Endodermal cell (in vitro differentiated cells): ENCODE data around the gene S1PR3. TPM values are rescaled to one million over a fixed set of nuclear protein-coding genes. Genes with fewer than 3 reads are reported as not detected.

ENCODE experiments used
- DNase-seq: peaks from one replicate; pipeline ENCODE4 v3.0.0-alpha.2; 2017
- H3K27ac ChIP-seq: 2 replicates; pipeline ENCODE4 v1.5.1; 2013; ENCODE audit warnings: mild to moderate bottlenecking, low read depth, low read length, moderate library complexity
- H3K27me3 ChIP-seq: 2 replicates; pipeline ENCODE4 v1.6.1; 2013; ENCODE audit warnings: mild to moderate bottlenecking, low read length, moderate library complexity; ENCODE audit not compliant: insufficient read depth, control insufficient read depth, poor library complexity, severe bottlenecking
- H3K36me3 ChIP-seq: 2 replicates; pipeline ENCODE4 v1.7.0; 2013; ENCODE audit warnings: mild to moderate bottlenecking, low read length, moderate library complexity; ENCODE audit not compliant: control insufficient read depth, insufficient read depth
- H3K4me1 ChIP-seq: one replicate; pipeline ENCODE4 v1.7.0; 2013; ENCODE audit warnings: low read length; ENCODE audit not compliant: control insufficient read depth, insufficient read depth
- H3K4me3 ChIP-seq: 2 replicates; pipeline ENCODE4 v1.5.1; 2013; ENCODE audit warnings: mild to moderate bottlenecking, low read length, moderate library complexity
- H3K9ac ChIP-seq: 2 replicates; pipeline ENCODE4 v1.6.1; 2013; ENCODE audit warnings: mild to moderate bottlenecking, low read length, moderate library complexity; ENCODE audit not compliant: poor library complexity, severe bottlenecking; ENCODE audit errors: extremely low read depth
- H3K9me3 ChIP-seq: 2 replicates; pipeline ENCODE4 v1.6.1; 2013; ENCODE audit warnings: mild to moderate bottlenecking, low read length, moderate library complexity; ENCODE audit not compliant: control insufficient read depth
- H3K27ac Mint-ChIP-seq: 2 replicates; pipeline ENCODE4 v1.8.0; 2020; ENCODE audit warnings: mixed read lengths
- H3K27me3 Mint-ChIP-seq: 2 replicates; pipeline ENCODE4 v1.8.0; 2021; ENCODE audit warnings: mild to moderate bottlenecking, mixed read lengths; ENCODE audit not compliant: insufficient read depth
- H3K36me3 Mint-ChIP-seq: 2 replicates; pipeline ENCODE4 v1.8.0; 2020; ENCODE audit warnings: low read depth, mixed read lengths
- H3K4me1 Mint-ChIP-seq: 2 replicates; pipeline ENCODE4 v1.8.0; 2020; ENCODE audit warnings: mixed read lengths
- H3K4me3 Mint-ChIP-seq: 2 replicates; pipeline ENCODE4 v1.8.0; 2020; ENCODE audit warnings: mild to moderate bottlenecking, moderate library complexity, mixed read lengths
- H3K9me3 Mint-ChIP-seq: 2 replicates; pipeline ENCODE4 v1.8.0; 2020; ENCODE audit warnings: mild to moderate bottlenecking, mixed read lengths
- CTCF ChIP-seq: fragments of 200-600 bp; sonication (generic); conservative IDR thresholded peaks from 2 replicates; pipeline ENCODE4 v1.5.0; 2021; ENCODE audit warnings: antibody characterized with exemption, mild to moderate bottlenecking
- WGBS, 2 experiments: methylation state at CpG; one replicate each; pipeline versions ENCODE4 v1.1.5 to v1.1.7; 2013; ENCODE audit warnings: missing lambda C conversion rate in 2 of 2, mixed read lengths in 1 of 2; ENCODE audit not compliant: insufficient coverage in 1 of 2, insufficient read length in 1 of 2; 5-methylcytosine and 5-hydroxymethylcytosine counted together
- total RNA-seq, 2 donors: library from RNA; stranded (reverse); fragmentation: NEBNext Ultra II Directional in 1 of 2; extraction: Animal tissue kit (Norgen Biotek cat#: 25700) in 1 of 2; gene quantifications; 2 replicates in 1 of 2; 3 replicates in 1 of 2; pipeline ENCODE4 v1.2.1, GENCODE V29; 2021

Gene S1PR3
- total RNA-seq, 2 donors from 2014 or later, result 53.6 to 95.2 TPM

GRCh38 chr9:89020754-89021153, 29.5 kb downstream of the S1PR3 start:
- Mint-ChIP-seq H3K27ac (no peak overlapping the region), H3K4me1 (peaks cover 5% of the 10 kb centered on the region), H3K36me3 (no peaks in the 10 kb centered on the region), H3K4me3 (no peak overlapping the region), H3K27me3 (no peaks in the 10 kb centered on the region), H3K9me3 (peaks cover 3% of the 10 kb centered on the region)
- no peak overlapping the region for H3K9ac ChIP-seq
- no peaks in the 10 kb centered on the region for H3K27me3 ChIP-seq
- WGBS, 2 experiments, result 86 to 97% methylated on average over 3 to 4 of the region's 4 CpGs
- no peaks in the 10 kb centered on the region for H3K4me1 ChIP-seq
- no peaks in the 10 kb centered on the region for H3K36me3 ChIP-seq
- no peak for TF ChIP-seq CTCF
- no peak overlapping the region for H3K27ac ChIP-seq
- DNase-seq, result no peak
- no peaks in the 10 kb centered on the region for H3K9me3 ChIP-seq
- no peak overlapping the region for H3K4me3 ChIP-seq

- Histone ChIP-seq H3K27ac (no peak overlapping the region), H3K4me1 (no peaks in the 10 kb centered on the region), H3K4me3 (no peak overlapping the region), H3K36me3 (no peaks in the 10 kb centered on the region), H3K9me3 (no peaks in the 10 kb centered on the region), H3K9ac (no peak overlapping the region), H3K27me3 (no peaks in the 10 kb centered on the region)
- H3K36me3 Mint-ChIP-seq, result no peaks in the 10 kb centered on the region
- H3K9me3 Mint-ChIP-seq, result peaks cover 3% of the 10 kb centered on the region
- TF ChIP-seq CTCF, result no peak
- 95 to 100% methylated on average over 3 to 8 of the region's 8 CpGs for WGBS, 2 experiments
- H3K27ac Mint-ChIP-seq, result peak overlapping the region; percentile 5
- no peaks in the 10 kb centered on the region for H3K27me3 Mint-ChIP-seq
- DNase-seq, result no peak
- H3K4me1 Mint-ChIP-seq, result peaks cover 5% of the 10 kb centered on the region
- no peak overlapping the region for H3K4me3 Mint-ChIP-seq
Measured at GRCh38 chr9:89021154-89021803, 30.0 kb downstream of the S1PR3 start.

GRCh38 chr9:89022001-89022759, 30.9 kb downstream of the S1PR3 start:
- H3K4me3 Mint-ChIP-seq, result no peak overlapping the region
- Histone ChIP-seq H3K9ac (no peak overlapping the region), H3K36me3 (no peaks in the 10 kb centered on the region), H3K27me3 (no peaks in the 10 kb centered on the region), H3K9me3 (no peaks in the 10 kb centered on the region), H3K4me3 (no peak overlapping the region), H3K4me1 (no peaks in the 10 kb centered on the region), H3K27ac (no peak overlapping the region)
- WGBS, 2 experiments, result 88 to 93% methylated on average over 5 to 15 of the region's 15 CpGs
- H3K27me3 Mint-ChIP-seq, result no peaks in the 10 kb centered on the region
- peaks cover 5% of the 10 kb centered on the region for H3K4me1 Mint-ChIP-seq
- no peaks in the 10 kb centered on the region for H3K36me3 Mint-ChIP-seq
- no peaks in the 10 kb centered on the region for H3K9me3 Mint-ChIP-seq
- no peak for TF ChIP-seq CTCF
- H3K27ac Mint-ChIP-seq, result peak overlapping the region; percentile 5
- DNase-seq, result no peak
